NCI-H187 treated with DMSO at 0.1 percent for 48 hours (cell line): ENCODE data around the gene PPP2R5A.
"Not testable (repeated sequence)": the region's sequence is repeated elsewhere in the genome, so short reads cannot be mapped to it uniquely, and the experiment has no call there.

Experiments used
- DNase-seq: peaks from one replicate; lab custom pipeline; 2025; lab: John Stamatoyannopoulos, UW

The PPP2R5A gene

DNA sequence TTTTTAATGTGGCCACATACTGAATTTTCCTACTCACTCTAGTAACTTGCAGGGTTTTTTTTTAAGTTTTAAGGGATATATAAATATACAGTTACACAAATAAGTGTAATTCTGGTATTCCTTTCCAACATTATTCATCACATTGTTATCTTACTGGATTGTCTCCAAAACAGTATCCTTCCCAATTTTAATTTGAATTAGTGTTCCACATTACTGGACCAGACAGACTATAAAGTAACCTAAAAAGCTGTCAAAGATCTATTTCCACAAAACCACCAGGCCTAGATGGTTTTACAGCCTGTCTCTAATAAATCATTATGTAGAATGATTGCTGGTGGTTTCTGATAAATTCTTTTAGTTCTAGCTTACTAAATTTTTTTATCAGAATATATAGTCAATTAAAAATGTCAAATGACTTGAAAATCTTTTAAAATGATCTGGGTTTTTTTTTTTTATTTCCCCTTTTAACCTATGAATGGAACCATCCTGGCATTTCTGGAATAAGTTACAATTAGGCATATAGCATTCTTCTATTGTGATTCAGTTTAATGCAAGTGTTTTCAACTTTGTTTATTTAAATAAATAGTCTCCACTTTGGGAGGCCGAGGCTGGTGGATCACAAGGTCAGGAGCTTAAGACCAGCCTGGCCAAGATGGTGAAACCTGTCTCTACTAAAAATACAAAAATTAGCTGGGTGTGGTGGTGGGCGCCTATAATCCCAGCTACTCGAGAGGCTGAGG, 70.2 kb downstream of the PPP2R5A start:
- no peak for DNase-seq

DNA sequence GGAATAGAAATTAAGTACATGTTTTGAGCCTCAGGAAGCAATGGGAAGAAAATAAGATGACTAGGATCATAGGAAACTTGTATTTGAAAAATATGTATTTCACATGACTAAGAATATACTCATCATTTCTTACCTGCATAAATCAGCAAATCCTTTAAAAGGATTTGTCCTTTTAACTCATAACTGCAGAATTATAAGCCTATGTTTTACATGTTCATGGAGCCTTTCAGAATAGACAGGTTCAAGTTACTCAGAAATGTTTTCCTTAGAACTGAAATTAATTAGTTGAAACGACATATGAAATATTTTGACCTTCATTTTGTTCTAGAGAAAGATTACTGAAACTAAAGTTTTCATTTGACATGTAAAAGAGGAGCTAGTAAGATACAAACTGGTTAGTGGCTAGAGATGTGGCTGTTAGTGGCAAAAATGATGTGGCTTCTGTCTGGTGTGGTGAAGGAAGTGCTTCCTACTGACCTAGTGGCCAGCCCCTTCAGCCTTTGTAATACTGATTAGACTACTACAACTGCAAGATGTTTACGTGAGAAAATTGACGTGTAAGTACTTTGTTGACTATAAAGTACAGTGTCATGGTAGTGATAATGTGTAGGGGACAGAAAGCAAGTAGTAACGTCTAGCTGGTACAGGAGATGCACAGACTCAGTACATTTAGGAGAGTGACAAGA, 74.7 kb downstream of the PPP2R5A start:
- no peak for DNase-seq

DNA sequence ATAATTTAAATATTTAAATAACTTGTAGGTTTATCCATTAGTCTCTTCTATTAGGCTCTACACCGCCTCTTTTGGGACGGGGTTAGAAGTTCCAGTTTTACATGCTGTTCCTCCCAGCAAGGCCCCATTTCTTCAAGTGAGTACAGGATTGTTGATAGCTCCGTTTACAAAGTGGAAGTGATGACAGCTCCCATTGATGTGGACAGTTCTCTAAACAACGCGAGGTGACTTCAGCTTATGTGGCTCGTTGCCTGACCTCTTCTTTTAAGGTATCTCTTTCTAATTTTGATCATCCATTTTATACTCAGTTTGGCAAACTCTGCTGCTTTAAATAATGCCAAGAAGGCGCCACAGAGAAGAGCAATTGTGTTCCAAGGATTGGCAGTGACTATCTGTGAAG, 79.8 kb downstream of the PPP2R5A start:
- DNase-seq = no peak

DNA sequence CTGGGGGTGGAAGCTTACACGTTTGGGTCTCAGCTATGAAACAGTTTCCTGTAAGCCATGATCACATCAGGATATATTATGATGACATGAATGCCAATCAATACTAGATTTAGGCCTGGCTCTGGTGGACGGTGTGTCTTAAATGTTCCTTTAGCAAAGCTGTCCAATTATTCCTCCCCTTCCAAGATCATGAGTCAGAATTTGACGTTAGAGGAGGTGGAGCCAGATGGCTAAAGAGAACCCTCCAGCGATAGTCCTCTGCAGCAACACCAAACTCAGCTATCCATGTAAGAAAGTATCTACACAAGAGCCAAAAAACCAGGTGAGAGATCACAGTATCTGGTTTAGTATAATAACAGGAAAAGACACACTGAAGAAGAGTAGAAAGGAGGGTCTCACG, 81.7 kb downstream of the PPP2R5A start:
- no peak for DNase-seq

DNA sequence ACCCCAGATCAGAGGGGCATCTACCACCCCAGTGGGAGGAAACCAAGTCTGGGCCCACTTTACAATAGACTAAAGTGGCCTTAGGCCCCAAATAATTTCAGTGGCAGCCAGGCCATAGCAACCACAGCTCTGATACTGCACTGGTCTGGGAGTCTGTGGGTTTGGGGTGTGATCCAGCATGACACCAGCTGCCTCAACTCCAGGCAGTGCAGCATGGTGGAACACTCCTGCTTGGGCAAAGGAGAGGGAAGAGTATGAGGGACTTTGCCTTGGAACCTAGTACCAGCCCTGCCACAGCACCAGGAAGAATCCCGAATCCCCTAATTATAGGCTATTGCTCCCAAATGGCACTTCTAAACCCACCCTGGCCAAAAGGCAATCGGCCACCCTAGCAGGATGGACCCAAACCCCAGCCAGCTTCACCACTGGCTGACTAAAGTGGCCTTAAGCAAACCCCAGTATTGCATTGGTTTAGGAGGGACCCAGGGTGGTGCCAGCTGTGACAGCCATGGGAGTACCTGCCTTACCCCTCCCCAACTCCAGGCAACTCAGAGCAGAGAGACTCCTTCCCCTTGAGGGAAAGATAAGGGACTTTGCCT, 82.4 kb downstream of the PPP2R5A start:
- no peak for DNase-seq

DNA sequence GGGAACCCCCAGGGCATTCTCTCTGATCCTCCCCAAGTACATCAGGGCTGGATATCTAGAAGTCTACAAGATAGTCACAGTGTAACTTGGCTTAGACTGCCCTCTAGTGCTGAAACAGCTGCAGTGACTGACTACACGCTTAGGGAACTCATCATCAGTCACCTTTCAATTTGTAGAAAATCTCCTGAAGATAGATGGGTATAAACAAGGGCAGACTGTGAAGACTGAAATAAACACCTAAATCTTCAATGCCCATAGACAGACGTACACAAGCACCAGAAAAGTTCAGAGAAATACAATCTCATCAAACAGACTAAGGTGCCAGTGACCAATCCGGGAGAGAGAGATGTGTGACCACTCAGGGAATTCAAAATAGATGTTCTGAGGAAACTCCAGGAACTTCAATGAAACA, 82.9 kb downstream of the PPP2R5A start:
- DNase-seq = no peak

DNA sequence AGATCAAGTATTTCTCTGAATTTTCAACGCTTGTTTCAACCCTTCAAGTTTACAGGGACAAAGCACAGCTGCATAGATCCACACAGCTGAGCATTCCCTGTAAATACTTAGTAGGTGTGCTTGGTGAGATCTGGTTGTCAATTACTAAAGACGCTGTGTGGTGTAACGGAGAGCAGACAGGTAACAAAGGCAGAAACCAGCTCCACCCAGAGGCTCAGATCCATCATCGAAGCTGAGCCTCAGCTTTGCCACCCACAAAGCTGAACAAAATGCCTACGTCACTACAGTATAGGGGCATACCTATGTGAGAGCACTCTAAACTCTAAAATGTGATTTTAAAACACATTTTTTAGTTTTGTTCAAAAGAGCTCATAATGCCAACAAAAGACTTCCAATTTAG, 90.8 kb downstream of the PPP2R5A start:
- no peak for DNase-seq

DNA sequence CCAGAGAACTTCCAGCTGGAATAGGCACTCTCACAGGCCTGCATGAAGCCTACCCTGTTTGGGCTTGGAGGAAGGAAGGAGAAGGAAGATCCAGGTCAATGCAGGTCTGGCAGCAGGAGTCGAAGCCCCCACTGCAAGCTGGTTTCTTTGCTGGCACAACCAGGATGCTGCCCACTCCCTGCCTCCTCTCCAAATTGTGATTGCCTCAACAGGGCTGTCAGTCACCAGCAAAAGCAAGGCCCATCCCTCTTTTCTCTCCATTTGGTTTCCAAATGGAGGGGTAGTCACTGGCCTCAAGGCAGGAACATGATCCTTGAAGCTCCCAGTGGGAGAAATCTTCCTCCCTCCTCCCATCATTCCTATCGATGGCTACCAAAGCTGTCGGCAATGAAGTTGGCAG, 92.4 kb downstream of the PPP2R5A start:
- no peak for DNase-seq

DNA sequence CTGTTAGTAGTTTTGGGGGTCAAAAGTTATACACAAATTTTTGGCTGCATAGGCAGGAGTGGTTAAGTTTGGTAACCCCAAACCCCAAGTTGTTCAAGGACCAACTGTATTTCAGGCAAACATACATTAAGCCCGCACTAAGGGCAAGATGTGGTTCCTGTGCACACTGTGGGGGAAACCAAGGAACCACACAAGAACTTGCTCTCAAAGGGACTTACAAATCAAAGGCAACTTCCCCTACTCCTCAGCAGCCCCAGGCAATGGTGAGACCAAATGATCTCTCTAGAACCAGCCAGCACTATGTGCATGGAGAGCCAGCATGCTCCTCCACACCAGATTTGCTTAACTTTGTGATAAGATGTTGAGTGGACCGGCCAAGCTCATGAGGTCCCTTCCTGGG, 94.2 kb downstream of the PPP2R5A start:
- DNase-seq = no peak

DNA sequence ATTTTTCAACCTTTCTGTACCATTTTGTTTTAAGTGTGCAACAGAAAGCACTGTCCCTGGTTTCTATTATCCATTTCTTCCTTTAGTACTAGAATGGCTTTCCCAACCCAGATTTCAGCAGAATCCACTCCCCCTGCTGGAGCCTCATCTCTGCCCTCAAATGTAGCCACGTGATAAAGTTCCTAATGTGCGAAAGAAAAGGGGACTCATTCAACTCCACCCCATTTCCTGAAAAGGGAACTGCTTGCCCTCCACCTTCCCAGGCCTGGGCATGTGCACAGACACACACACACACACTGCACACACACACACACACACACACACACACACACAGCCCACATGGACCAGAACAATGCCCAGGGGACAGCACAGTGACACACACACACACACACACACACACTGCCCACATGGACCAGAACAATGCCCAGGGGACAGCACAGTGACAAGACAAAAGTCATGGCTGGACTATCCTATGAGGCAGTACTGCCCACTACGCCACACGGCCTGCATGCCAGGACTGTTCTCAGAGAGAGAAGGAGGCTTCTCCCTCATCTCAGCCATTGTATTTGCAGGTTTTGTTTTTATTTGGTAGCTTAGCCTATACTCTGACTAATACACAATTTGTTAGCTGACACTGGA, 96.3 kb downstream of the PPP2R5A start:
- no peak for DNase-seq

DNA sequence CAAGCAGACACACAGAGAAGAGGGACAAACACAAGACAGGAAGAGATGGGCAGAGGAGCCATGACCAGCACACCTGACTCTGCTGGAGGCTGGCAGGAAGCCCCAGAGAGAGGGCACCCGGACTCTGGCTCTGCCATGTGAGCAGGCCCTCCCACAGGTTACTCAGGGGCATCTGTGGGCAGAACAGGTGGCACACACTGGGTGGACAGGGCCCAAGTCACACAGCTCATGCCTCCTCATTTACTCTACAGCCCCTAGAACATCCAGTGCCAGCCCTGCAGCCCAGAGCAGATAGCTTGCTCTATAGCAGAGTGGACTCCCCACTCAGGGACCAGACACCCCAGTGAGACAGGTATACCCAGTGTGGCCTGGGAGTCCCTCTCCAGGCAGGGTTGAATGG, 100.8 kb downstream of the PPP2R5A start:
- no peak for DNase-seq

DNA sequence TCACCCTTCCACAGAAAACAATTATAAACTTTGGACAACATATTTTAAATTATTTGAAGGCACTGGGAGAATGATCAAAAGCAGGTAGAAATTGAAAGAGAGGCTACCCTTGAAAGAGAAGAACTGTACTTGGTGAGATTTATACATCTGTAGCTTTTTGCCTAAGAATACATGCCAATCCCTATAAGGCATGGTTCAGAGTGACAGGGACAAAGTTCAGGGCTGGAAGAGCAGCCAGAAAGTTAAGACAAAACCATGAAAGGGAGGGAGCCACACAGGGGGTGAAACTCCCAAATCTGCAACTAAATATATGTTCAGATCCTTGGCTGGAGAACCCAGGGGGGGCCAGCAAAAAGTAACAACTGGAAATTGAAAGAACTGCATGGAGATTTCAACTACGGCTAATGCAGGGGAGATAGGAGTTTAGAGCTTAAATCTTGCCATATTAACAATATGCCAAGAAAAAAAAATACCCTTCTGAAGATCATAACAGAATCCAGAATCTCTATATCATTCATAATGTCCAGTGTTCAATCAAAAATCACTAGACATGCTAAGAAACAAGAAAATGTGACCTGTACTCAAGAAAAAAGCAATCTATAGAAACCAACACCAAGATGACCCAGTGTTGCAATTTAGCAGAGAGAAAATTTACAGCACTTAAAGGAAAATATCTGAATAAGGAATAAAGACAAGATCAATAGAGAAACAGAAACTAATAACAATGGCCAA, 103.9 kb downstream of the PPP2R5A start:
- no peak for DNase-seq

DNA sequence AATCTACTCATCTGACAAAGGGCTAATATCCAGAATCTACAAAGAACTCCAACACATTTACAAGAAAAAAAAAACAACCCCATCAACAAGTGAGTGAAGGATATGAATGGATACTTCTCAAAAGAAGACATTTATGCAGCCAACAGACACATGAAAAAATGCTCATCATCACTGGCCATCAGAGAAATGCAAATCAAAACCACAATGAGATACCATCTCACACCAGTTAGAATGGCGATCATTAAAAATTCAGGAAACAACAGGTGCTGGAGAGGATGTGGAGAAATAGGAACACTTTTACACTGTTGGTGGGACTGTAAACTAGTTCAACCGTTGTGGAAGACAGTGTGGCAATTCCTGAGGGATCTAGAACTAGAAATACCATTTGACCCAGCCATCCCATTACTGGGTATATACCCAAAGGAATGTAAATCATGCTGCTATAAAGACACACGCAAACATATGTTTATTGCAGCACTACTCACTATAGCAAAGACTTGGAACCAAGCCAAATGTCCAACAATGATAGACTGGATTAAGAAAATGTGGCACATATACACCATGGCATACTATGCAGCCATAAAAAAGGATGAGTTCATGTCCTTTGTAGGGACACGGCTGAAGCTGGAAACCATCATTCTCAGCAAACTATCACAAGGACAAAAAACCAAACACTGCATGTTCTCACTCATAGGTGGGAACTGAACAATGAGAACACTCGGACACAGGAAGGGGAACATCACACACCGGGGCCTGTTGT, 110.6 kb downstream of the PPP2R5A start:
- DNase-seq = not testable (repeated sequence)

DNA sequence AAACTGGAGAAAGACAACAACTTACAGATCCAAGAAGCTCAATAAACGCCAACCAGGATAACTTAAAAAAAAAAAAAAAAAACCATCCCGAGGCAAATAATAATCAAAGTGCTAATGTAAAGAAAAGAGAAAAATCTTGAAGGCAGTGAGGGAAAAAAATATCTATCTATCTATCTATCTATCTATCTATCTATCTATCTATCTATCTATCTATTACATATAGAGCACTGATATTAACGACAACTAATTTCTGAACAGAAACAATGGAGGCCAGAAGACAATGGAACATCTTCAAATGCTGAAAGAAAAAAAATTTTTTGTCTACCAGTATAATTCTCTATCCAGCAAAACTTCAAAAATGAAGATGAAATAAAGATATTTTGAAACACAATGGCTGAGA, 111.4 kb downstream of the PPP2R5A start:
- no peak for DNase-seq

DNA sequence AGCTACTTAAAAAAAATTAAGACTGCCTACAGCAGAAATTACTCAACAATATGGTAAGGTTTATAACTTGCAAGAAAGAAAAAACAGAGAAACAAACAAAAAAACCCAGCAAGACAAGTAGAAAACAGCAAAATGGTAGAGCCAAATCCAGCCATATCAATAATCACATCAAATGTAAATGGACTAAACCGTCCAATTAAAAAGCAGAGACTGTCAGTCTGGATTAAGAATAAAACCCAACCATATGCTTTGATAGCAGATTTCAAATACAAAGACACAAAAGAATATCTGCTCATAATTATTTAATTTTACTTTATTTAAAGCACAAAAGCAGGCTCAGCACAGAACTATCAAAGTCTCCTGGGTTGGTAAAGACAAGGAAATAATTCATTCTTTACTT, 112.0 kb downstream of the PPP2R5A start:
- no peak for DNase-seq

DNA sequence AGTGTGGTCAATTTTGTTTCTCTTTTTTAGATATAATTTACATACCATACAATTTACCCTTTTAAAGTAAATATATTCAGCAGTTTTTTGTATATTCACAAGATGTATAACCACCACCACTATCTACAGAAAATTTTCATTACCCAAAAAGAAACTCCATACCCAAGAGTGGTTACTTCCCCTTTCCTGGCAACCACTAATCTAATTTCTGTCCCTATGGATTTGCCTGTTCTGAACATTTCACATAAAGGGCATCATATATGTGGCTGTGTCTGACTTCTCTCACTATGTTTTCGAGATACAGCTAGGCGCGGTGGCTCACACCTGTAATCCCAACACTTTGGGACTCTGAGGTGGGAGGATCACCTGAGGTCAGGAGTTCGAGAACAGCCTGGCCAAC, 115.8 kb downstream of the PPP2R5A start:
- no peak for DNase-seq

DNA sequence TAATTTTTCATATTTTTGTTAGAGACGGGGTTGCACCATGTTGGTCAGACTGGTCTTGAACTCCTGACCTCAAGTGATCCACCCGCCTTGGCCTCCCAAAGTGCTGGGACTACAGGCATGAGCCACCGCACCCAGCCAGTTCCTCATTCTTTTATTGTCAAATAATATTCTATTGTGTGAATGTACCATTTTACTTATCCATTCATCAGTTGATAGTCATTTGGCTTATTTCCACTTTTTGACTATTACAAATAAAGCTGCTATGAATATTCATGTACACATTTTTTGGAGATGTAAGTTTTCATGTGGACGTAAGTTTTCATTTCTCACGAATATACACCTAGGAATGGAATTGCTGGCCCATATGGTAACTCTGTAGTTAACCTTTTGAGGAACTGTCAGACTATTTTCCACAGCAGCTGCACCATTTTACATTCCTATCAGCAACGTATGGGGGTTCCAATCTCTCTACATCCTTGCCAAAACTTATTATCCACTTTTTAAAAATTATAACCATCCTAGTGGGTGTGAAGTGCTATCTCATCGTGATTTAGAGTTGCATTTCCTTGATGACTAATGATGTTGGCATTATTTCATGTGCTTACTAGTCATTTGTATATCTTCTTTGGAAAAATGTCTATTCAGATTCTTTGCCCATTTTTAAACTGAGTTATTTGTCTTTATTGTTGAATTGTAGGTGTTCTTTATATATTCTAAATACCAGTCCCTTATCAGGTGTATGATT, 116.8 kb downstream of the PPP2R5A start:
- no peak for DNase-seq

DNA sequence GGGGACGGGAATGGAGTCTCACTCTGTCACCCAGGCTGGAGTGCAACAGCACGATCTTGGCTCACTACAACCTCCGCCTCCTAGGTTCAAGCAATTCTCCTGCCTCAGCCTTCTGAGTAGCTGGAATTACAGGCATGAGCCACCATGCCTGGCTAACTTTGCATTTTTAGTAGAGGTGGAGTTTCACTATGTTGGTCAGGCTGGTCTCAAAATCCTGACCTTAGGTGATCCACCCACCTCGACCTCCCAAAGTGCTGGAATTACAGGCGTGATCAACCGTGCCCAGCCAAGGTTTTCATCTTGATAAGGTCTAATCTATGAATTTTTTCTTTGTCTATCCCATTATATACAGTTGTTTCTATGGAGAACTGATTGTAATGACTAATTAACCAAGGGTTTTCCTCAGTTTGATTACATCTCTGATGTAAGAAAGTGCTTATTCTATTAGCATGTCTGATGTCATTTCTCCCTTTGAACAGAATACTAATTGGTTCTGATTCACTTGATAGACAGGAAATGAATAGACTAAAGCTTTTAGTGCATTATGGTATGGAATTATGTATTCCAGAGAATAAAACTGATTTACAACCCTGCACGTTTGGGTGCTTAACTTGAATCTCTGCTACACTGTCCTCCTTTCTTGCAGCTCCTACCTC, 117.6 kb downstream of the PPP2R5A start:
- no peak for DNase-seq

DNA sequence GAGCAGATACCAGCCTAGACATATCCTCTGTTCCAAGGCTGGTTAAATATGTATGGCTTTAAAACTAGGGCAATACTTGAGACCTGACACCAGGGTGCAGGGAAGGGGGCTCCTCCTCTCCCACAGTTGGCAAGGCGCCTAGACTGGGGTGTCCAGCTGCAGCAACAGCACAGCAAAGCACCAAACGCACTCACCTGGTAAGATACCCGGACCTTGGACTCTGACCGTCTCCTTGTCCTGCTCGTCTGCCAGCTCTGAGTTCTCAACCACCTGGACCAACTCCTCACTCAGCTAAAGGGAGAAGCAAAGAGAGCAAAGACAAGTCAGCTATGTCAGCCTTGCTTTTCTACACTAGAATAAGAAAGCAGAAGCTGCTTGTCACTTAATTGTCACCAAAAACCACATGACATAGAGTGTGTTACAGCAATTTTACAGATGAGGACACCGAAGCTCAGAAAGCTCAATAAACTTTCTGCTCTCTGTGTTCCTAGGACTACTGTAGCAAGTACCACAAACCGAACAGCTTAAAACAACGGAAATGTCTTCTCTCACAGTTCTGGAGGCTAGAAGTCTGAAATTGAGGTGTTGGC, 125.1 kb downstream of the PPP2R5A start:
- DNase-seq = no peak
